GM20000 (cell line): Measurements from ENCODE around the gene EPB41L1.
A peak's percentile ranks its signal among the peaks of the same experiment; 100 is the strongest.

Experiments
- DNase-seq: peaks from one replicate; pipeline ENCODE4 v3.0.0; 2012; ENCODE audit warnings: low spot score
- CTCF ChIP-seq: IDR thresholded peaks from 2 replicates; pipeline ENCODE4 v1.5.1; 2012; ENCODE audit warnings: mild to moderate bottlenecking, control low read depth; ENCODE audit errors: extremely low read depth, missing control alignments

Gene EPB41L1

GRCh38 chr20:36149469-36149868 lies 5.1 kb upstream of the EPB41L1 start:
- TF ChIP-seq CTCF = no peak
- DNase-seq = no peak

GRCh38 chr20:36150489-36150846 lies 4.1 kb upstream of the EPB41L1 start:
- no peak for DNase-seq

GRCh38 chr20:36150847-36151539 lies 3.5 kb upstream of the EPB41L1 start:
- TF ChIP-seq CTCF = no peak
- DNase-seq = no peak

More at GRCh38 chr20:36150489-36150846, 4.1 kb upstream of the EPB41L1 start:
- TF ChIP-seq CTCF = no peak

- TF ChIP-seq CTCF = no peak
- DNase-seq = no peak
Measured at GRCh38 chr20:36152261-36152660, 2.3 kb upstream of the EPB41L1 start.

GRCh38 chr20:36153204-36153603 lies 1.3 kb upstream of the EPB41L1 start:
- no peak for DNase-seq
- TF ChIP-seq CTCF = no peak

GRCh38 chr20:36153736-36154699 lies 522 bp upstream of the EPB41L1 start:
- TF ChIP-seq CTCF = no peak
- DNase-seq = peak; percentile 69

GRCh38 chr20:36155629-36155971 lies 1.1 kb downstream of the EPB41L1 start:
- TF ChIP-seq CTCF = no peak
- no peak for DNase-seq
